Stimulated activated CD8-positive, alpha-beta memory T cell treated with anti-CD3 and anti-CD28 coated beads, Interleukin-15, amount 100 ng/mL, for 24 hours (primary cell): ENCODE measurements around the gene S100A11.
"Not testable (repeated sequence)": the region's sequence is repeated elsewhere in the genome, so short reads cannot be mapped to it uniquely, and the experiment has no call there.

Experiments
- DNase-seq: peaks from one replicate; pipeline ENCODE4 v3.0.0-alpha.2; 2020; ENCODE audit warnings: low read depth

Gene S100A11

GRCh38 chr1:152036267-152037216, at the start of gene S100A11:
Gene S100A11 (minus strand): TSS chr1:152037004. CDS start chr1:152036915, 89 bp downstream.
- DNase-seq = peak; percentile 50

GRCh38 chr1:152084853-152085252, 48.0 kb upstream of the S100A11 start:
- DNase-seq = no peak

GRCh38 chr1:152081026-152081425, 44.2 kb upstream of the S100A11 start:
- not testable (repeated sequence) for DNase-seq

GRCh38 chr1:152080494-152080893, 43.7 kb upstream of the S100A11 start:
- not testable (repeated sequence) for DNase-seq

- DNase-seq = no peak
These were observed 42.1 kb upstream of the S100A11 start for GRCh38 chr1:152078831-152079441.

- DNase-seq = no peak
These were observed 35.5 kb upstream of the S100A11 start for GRCh38 chr1:152072311-152072710.

- no peak for DNase-seq
These were observed 34.3 kb upstream of the S100A11 start for GRCh38 chr1:152071123-152071522.

GRCh38 chr1:152067929-152068328, 31.1 kb upstream of the S100A11 start:
- no peak for DNase-seq

- DNase-seq = no peak
These were observed 30.3 kb upstream of the S100A11 start for GRCh38 chr1:152067150-152067549.

- DNase-seq = no peak
These were observed 25.1 kb upstream of the S100A11 start for GRCh38 chr1:152061952-152062351.

GRCh38 chr1:152053375-152053774, 16.6 kb upstream of the S100A11 start:
- no peak for DNase-seq

- peak; percentile 79 for DNase-seq
These were observed 15.8 kb upstream of the S100A11 start for GRCh38 chr1:152052606-152053005.

GRCh38 chr1:152050886-152051675, 14.3 kb upstream of the S100A11 start:
- DNase-seq = no peak

- no peak for DNase-seq
These were observed 12.7 kb upstream of the S100A11 start for GRCh38 chr1:152049291-152050083.

GRCh38 chr1:152048416-152049009, 11.7 kb upstream of the S100A11 start:
- DNase-seq = no peak

- DNase-seq = peak; percentile 53
These were observed 11.1 kb upstream of the S100A11 start for GRCh38 chr1:152047730-152048415.

- no peak for DNase-seq
These were observed 10.6 kb upstream of the S100A11 start for GRCh38 chr1:152047413-152047729.

GRCh38 chr1:152044386-152044785, 7.6 kb upstream of the S100A11 start:
- DNase-seq = no peak

GRCh38 chr1:152043870-152044269, 7.1 kb upstream of the S100A11 start:
- no peak for DNase-seq

GRCh38 chr1:152042030-152042429, 5.2 kb upstream of the S100A11 start:
- DNase-seq = no peak

- no peak for DNase-seq
These were observed 3.1 kb upstream of the S100A11 start for GRCh38 chr1:152039886-152040285.
